A673 (cell line): ENCODE measurements around the gene TFIP11.

ENCODE experiments used
- EZH2 ChIP-seq: fragments of 200-600 bp; sonication (generic); IDR thresholded peaks from 2 replicates; pipeline ENCODE4 v1.6.1; 2017; ENCODE audit warnings: borderline replicate concordance, low read depth, mild to moderate bottlenecking, mixed read lengths, antibody characterized with exemption, low read length; ENCODE audit not compliant: poor library complexity, severe bottlenecking
- TF ChIP-seq, protein P1 (sequence below): fragments of 300-800, 200-600 bp; sonication (generic); conservative IDR thresholded peaks from 2 replicates; pipeline ENCODE4 v1.5.1; 2017; ENCODE audit warnings: low read depth, mild to moderate bottlenecking, antibody characterized with exemption, low read length, moderate library complexity, mixed read lengths

- TF ChIP-seq, protein P1, sequence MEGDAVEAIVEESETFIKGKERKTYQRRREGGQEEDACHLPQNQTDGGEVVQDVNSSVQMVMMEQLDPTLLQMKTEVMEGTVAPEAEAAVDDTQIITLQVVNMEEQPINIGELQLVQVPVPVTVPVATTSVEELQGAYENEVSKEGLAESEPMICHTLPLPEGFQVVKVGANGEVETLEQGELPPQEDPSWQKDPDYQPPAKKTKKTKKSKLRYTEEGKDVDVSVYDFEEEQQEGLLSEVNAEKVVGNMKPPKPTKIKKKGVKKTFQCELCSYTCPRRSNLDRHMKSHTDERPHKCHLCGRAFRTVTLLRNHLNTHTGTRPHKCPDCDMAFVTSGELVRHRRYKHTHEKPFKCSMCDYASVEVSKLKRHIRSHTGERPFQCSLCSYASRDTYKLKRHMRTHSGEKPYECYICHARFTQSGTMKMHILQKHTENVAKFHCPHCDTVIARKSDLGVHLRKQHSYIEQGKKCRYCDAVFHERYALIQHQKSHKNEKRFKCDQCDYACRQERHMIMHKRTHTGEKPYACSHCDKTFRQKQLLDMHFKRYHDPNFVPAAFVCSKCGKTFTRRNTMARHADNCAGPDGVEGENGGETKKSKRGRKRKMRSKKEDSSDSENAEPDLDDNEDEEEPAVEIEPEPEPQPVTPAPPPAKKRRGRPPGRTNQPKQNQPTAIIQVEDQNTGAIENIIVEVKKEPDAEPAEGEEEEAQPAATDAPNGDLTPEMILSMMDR, result no peak
- no peak for TF ChIP-seq EZH2
Measured at GRCh38 chr22:26501996-26502395, 10.3 kb downstream of the TFIP11 start.
